Left lung (tissue), 10 donors: Measurements from ENCODE around the gene PRICKLE3. TPM values are rescaled to one million over a fixed set of nuclear protein-coding genes. Genes with fewer than 3 reads are reported as not detected.

ENCODE experiments used
- ATAC-seq: fragments of 200-7000 bp; cut with Tn5 transposase; one replicate; pipeline ENCODE4 v1.9.1; 2020; ENCODE audit warnings: moderate library complexity
- DNase-seq, 4 donors: peaks; one replicate each; pipeline ENCODE4 v3.0.0-alpha.2; 2013 to 2020
- H3K27ac ChIP-seq, 2 donors: fragments of 200-600 bp; sonication (generic) in 1 of 2; one replicate each; pipeline versions ENCODE4 v1.5.0 to v1.8.0; 2020 to 2021
- H3K27me3 ChIP-seq, 2 donors: fragments of 200-600 bp; sonication (generic) in 1 of 2; one replicate each; pipeline versions ENCODE4 v1.5.0 to v1.8.0; 2020 to 2021
- H3K36me3 ChIP-seq, 2 donors: fragments of 200-600 bp; sonication (generic) in 1 of 2; one replicate each; pipeline versions ENCODE4 v1.5.0 to v1.8.0; 2020 to 2021
- H3K4me1 ChIP-seq, 2 donors: fragments of 200-600 bp; one replicate each; pipeline ENCODE4 v1.8.0; 2021
- H3K4me3 ChIP-seq, 2 donors: fragments of 200-600 bp; sonication (generic) in 1 of 2; one replicate each; pipeline versions ENCODE4 v1.5.0 to v1.8.0; 2020 to 2021; ENCODE audit warnings: mild to moderate bottlenecking in 1 of 2
- H3K9me3 ChIP-seq, 2 donors: fragments of 200-600 bp; sonication (generic) in 1 of 2; one replicate each; pipeline versions ENCODE4 v1.5.0 to v1.8.0; 2020 to 2021
- CTCF ChIP-seq, 2 donors: fragments of 200-600 bp; sonication (generic) in 1 of 2; IDR thresholded peaks; one replicate each; pipeline versions ENCODE4 v1.5.0 to v1.8.0; 2021; ENCODE audit warnings: antibody characterized with exemption in 2 of 2
- intact Hi-C, 2 donors: fragments of 100-400 bp; cut with DNase I; formaldehyde crosslinking; loops; one replicate each; pipeline versions ENCODE4 v1.11.2 to v1.14.2; 2022
- polyA plus RNA-seq, 6 donors: library from polyadenylated mRNA; unstranded; fragments of 120-200 nt; gene quantifications; one replicate each; pipeline ENCODE4 v1.2.1, GENCODE V29; 2013; ENCODE audit not compliant: insufficient read length in 6 of 6
- total RNA-seq, 2 donors: library from RNA; stranded (reverse); fragmentation: NEBNext Ultra II Directional; extraction: Animal tissue kit (Norgen Biotek cat#: 25700); gene quantifications; one replicate each; pipeline ENCODE4 v1.2.1, GENCODE V29; 2021
- donor health status: DM: no; HTN: yes; CAD: no.
- donor health status: DM: no; HTN: no; CAD: no.

PRICKLE3 gene
- total and polyA plus RNA-seq, 8 donors = 5.5 to 17.6 (median 5.8) TPM

GRCh38 chrX:49163555-49164419, 22.4 kb downstream of the PRICKLE3 start:
- DNase-seq (peak; percentile 74 to 94 (median 91)), ATAC-seq (peak; percentile 74)
- TF ChIP-seq CTCF (IDR thresholded peaks at IDR 0.05) = peak; percentile 65 to 93
- intact Hi-C loops = no loop called here
- Histone ChIP-seq H3K27me3 (no peaks in the 10 kb centered on the region), H3K27ac (peak overlapping the region; percentile 89 to 92), H3K4me3 (peak overlapping the region; percentile 7 to 39), H3K36me3 (no peaks in the 10 kb centered on the region), H3K9me3 (no peaks in the 10 kb centered on the region), H3K4me1 (peaks cover 5 to 18% of the 10 kb centered on the region in 2 donors)

GRCh38 chrX:49162620-49163019, 23.6 kb downstream of the PRICKLE3 start, which contains the start of gene MAGIX:
TSS of gene MAGIX (plus strand) at chrX:49162758. CDS start at chrX:49162890, 132 bp downstream.
- DNase-seq (no peak), ATAC-seq (peak; percentile 5)
- intact Hi-C loops = no loop called here
- peak within 1 kb of the TSS; percentile 7 to 39 for H3K4me3 ChIP-seq
- H3K27ac ChIP-seq = peak within 1 kb of the TSS; percentile 89 to 92
- H3K9me3 ChIP-seq = no peaks in the 10 kb centered on the region
- H3K27me3 ChIP-seq = no peaks in the 10 kb centered on the region
- peaks cover 5 to 7% of the 10 kb centered on the region in 2 donors for H3K4me1 ChIP-seq
- TF ChIP-seq CTCF (IDR thresholded peaks at IDR 0.05) = no peak
- H3K36me3 ChIP-seq = no peaks in the 10 kb centered on the region

GRCh38 chrX:49161632-49162031, 24.5 kb downstream of the PRICKLE3 start:
- no peaks in the 10 kb centered on the region for H3K36me3 ChIP-seq
- peaks cover under 1 to 5% of the 10 kb centered on the region in 2 donors for H3K4me1 ChIP-seq
- no peaks in the 10 kb centered on the region for H3K27me3 ChIP-seq
- intact Hi-C loops = no loop called here
- DNase-seq (no peak), ATAC-seq (no peak)
- no peak overlapping the region for H3K27ac ChIP-seq
- TF ChIP-seq CTCF (IDR thresholded peaks at IDR 0.05) = no peak
- no peak overlapping the region for H3K4me3 ChIP-seq
- H3K9me3 ChIP-seq = no peaks in the 10 kb centered on the region

- no peak for DNase-seq
- H3K4me1 ChIP-seq = peaks cover 0 to 5% of the 10 kb centered on the region in 2 donors
- no peak for ATAC-seq
- TF ChIP-seq CTCF (IDR thresholded peaks at IDR 0.05) = no peak
- H3K27me3 ChIP-seq = no peaks in the 10 kb centered on the region
- no peak overlapping the region for H3K27ac ChIP-seq
- intact Hi-C loops = no loop called here
- H3K4me3 ChIP-seq = no peak overlapping the region
- H3K9me3 ChIP-seq = no peaks in the 10 kb centered on the region
- no peaks in the 10 kb centered on the region for H3K36me3 ChIP-seq
Observed at GRCh38 chrX:49160908-49161307, 25.3 kb downstream of the PRICKLE3 start.

GRCh38 chrX:49157194-49157593, 29.0 kb downstream of the PRICKLE3 start:
- H3K27me3 ChIP-seq = no peaks in the 10 kb centered on the region
- peaks cover 0 to 6% of the 10 kb centered on the region in 2 donors for H3K4me1 ChIP-seq
- H3K4me3 ChIP-seq = no peak overlapping the region
- intact Hi-C loops = no loop called here
- H3K27ac ChIP-seq = no peak overlapping the region
- no peaks in the 10 kb centered on the region for H3K36me3 ChIP-seq
- no peak for TF ChIP-seq CTCF (IDR thresholded peaks at IDR 0.05)
- DNase-seq (no peak), ATAC-seq (no peak)
- H3K9me3 ChIP-seq = no peaks in the 10 kb centered on the region
